SU-DHL-6 (cell line): ENCODE measurements around the gene SH3BGRL2.

Experiments used
- H2AFZ ChIP-seq: fragments of 200-600 bp; sonication (generic); 2 replicates; pipeline ENCODE4 v1.6.1; 2014; ENCODE audit warnings: low read depth, mild to moderate bottlenecking, moderate library complexity, mixed read lengths, antibody characterized with exemption, low read length; ENCODE audit not compliant: severe bottlenecking
- H3F3A ChIP-seq: fragments of 200-600 bp; shearing (Covaris generic); 2 replicates; pipeline ENCODE4 v1.6.0; 2016; ENCODE audit warnings: antibody characterized with exemption, mild to moderate bottlenecking; ENCODE audit not compliant: insufficient read depth
- H3K27ac ChIP-seq: fragments of 200-600 bp; sonication (generic); 2 replicates; pipeline ENCODE4 v1.5.1; 2016; ENCODE audit warnings: low read depth, mild to moderate bottlenecking, low read length, moderate library complexity, mixed read lengths
- H3K27me3 ChIP-seq: fragments of 200-600 bp; sonication (generic), shearing (Covaris generic); 2 replicates; pipeline ENCODE4 v1.6.0; 2014; ENCODE audit warnings: mild to moderate bottlenecking, low read length
- H3K36me3 ChIP-seq: fragments of 200-600 bp; sonication (generic); 2 replicates; pipeline ENCODE4 v1.6.1; 2014; ENCODE audit warnings: mild to moderate bottlenecking, low read length, mixed read lengths
- H3K4me2 ChIP-seq: fragments of 300-600, 200-600 bp; shearing (Covaris generic), sonication (generic); 2 replicates; pipeline ENCODE4 v1.6.0; 2014; ENCODE audit warnings: low read length, low read depth, mild to moderate bottlenecking; ENCODE audit not compliant: poor library complexity, severe bottlenecking
- H3K4me3 ChIP-seq: fragments of 200-600 bp; sonication (generic); 2 replicates; pipeline ENCODE4 v1.5.1; 2014; ENCODE audit warnings: antibody characterized with exemption, low read length, mild to moderate bottlenecking, mixed read lengths; ENCODE audit not compliant: insufficient read depth, poor library complexity, severe bottlenecking
- H3K79me2 ChIP-seq: fragments of 200-600 bp; sonication (generic); 2 replicates; pipeline ENCODE4 v1.6.1; 2014; ENCODE audit warnings: mild to moderate bottlenecking, low read length, moderate library complexity; ENCODE audit not compliant: insufficient read depth
- H3K9ac ChIP-seq: fragments of 200-600 bp; sonication (generic); 2 replicates; pipeline ENCODE4 v1.7.0; 2014; ENCODE audit warnings: mild to moderate bottlenecking, low read length
- H3K9me2 ChIP-seq: fragments of 200-600 bp; sonication (generic); replicated peaks from 2 replicates; pipeline ENCODE4 v1.6.1; 2014; ENCODE audit warnings: low read length; ENCODE audit not compliant: insufficient read depth
- H3K9me3 ChIP-seq: fragments of 200-600 bp; sonication (generic); 2 replicates; pipeline ENCODE4 v1.6.1; 2014; ENCODE audit warnings: low read length, mixed read lengths; ENCODE audit not compliant: insufficient read depth
- H4K20me1 ChIP-seq: fragments of 200-600 bp; sonication (generic); 2 replicates; pipeline ENCODE4 v1.6.1; 2014; ENCODE audit warnings: low read depth, mild to moderate bottlenecking, antibody characterized with exemption, low read length, moderate library complexity, mixed read lengths
- EZH2phosphoT487 ChIP-seq: fragments of 200-600 bp; sonication (generic), shearing (Covaris generic); conservative IDR thresholded peaks from 2 replicates; pipeline ENCODE4 v1.6.1; 2018; ENCODE audit warnings: mild to moderate bottlenecking, antibody characterized with exemption, low read length, moderate library complexity, mixed read lengths
- TF ChIP-seq, protein P1 (sequence below): fragments of 200-600 bp; sonication (generic); IDR thresholded peaks from one replicate; pipeline ENCODE4 v1.5.1; 2017; ENCODE audit warnings: antibody characterized with exemption, mild to moderate bottlenecking, low read length, moderate library complexity; ENCODE audit not compliant: insufficient read depth, poor library complexity, severe bottlenecking

The SH3BGRL2 gene

DNA sequence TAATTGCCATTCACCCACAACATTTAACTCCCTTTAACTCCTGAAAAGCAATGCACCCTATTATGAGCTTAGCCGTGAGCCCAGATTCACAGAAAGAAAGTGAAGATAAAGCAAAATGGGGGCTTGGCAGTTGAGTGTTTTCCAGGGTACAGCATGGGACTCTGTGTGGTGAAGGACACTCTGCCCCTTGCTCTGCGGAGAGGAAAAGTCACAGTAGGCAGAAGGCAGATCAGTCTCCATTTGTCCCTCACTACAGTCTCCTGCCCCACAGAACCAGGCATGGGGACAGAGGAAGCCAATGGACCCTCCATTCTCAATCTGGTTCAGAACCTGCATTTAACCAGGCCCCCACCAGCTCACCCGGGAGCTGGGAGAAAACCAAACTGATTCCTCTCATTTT, 30.8 kb upstream of the SH3BGRL2 start:
- Histone ChIP-seq H3F3A (no peaks in the 10 kb centered on the region), H3K4me2 (no peak overlapping the region), H3K27ac (no peak overlapping the region), H3K9me2 (no peaks in the 10 kb centered on the region), H3K9me3 (no peaks in the 10 kb centered on the region), H3K9ac (no peak overlapping the region), H2AFZ (no peak overlapping the region), H3K4me3 (no peak overlapping the region), H3K79me2 (no peaks in the 10 kb centered on the region), H3K27me3 (no peaks in the 10 kb centered on the region), H3K36me3 (no peaks in the 10 kb centered on the region), H4K20me1 (no peaks in the 10 kb centered on the region)
- TF ChIP-seq EZH2phosphoT487, result no peak
- TF ChIP-seq, protein P1, sequence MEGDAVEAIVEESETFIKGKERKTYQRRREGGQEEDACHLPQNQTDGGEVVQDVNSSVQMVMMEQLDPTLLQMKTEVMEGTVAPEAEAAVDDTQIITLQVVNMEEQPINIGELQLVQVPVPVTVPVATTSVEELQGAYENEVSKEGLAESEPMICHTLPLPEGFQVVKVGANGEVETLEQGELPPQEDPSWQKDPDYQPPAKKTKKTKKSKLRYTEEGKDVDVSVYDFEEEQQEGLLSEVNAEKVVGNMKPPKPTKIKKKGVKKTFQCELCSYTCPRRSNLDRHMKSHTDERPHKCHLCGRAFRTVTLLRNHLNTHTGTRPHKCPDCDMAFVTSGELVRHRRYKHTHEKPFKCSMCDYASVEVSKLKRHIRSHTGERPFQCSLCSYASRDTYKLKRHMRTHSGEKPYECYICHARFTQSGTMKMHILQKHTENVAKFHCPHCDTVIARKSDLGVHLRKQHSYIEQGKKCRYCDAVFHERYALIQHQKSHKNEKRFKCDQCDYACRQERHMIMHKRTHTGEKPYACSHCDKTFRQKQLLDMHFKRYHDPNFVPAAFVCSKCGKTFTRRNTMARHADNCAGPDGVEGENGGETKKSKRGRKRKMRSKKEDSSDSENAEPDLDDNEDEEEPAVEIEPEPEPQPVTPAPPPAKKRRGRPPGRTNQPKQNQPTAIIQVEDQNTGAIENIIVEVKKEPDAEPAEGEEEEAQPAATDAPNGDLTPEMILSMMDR, result no peak

DNA sequence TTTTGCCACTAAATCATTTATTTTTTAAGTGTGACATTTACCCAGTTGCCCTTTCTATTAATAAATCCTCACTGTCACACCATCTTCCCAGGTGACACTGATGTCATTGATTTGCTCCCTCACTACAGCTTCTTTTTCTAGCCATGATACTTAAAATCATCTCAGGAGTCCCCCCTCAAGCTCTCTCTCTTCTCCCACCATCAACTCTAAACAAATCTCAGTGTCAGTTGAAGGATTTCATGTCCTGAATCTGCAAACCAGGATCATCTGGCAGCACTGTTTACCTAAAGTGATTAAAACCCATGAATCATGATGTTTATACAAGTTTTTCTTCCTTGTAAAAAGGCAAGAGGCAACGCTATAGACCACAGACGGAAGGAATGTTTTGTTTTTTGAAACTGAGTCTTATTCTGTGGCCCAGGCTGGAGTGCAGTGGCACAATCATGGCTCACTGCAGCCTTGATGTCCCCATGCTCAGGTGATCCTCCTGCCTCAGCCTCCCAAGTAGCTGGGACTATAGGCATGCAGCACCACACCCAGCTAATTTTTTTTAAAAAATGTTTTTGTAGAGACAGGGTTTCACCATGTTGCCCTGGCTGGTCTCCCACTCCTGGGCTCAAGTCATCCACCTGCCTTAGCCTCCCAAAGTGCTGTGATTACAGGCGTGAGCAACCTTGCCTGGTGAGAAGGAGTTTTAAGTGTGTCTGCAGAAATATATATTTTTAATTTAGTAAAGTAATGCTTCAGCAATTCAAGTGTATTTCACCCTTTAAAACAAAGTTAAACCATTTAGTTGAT, 30.1 kb upstream of the SH3BGRL2 start:
- Histone ChIP-seq H2AFZ (no peak overlapping the region), H3K4me3 (no peak overlapping the region), H3K27me3 (no peaks in the 10 kb centered on the region), H3K9ac (no peak overlapping the region), H3K9me2 (no peaks in the 10 kb centered on the region), H3K27ac (no peak overlapping the region), H3K9me3 (no peaks in the 10 kb centered on the region), H3K36me3 (no peaks in the 10 kb centered on the region), H3K4me2 (no peak overlapping the region), H4K20me1 (no peaks in the 10 kb centered on the region), H3F3A (no peaks in the 10 kb centered on the region), H3K79me2 (no peaks in the 10 kb centered on the region)
- TF ChIP-seq, protein P1, result no peak
- no peak for TF ChIP-seq EZH2phosphoT487

DNA sequence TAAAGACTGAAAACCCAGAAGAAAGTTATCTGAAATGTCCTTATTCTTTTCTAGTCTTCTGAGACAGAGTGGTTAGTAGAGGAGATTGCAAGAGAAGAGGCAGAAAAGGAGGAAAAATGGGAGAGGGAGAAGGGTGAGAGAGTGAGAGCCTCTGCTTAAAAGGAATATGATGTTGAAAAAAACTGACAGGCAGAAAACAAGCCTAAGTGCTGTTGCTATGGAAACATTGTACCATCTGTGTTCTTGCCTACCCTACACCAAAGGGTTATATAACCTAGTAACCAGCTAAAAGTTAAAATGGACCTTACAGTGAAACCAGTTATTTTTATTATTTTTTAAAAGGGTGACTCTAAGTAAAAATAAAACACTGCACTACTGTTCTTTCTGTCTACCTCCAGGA, 28.3 kb upstream of the SH3BGRL2 start:
- H4K20me1 ChIP-seq, result no peaks in the 10 kb centered on the region
- no peaks in the 10 kb centered on the region for H3K36me3 ChIP-seq
- no peaks in the 10 kb centered on the region for H3K27me3 ChIP-seq
- H3K27ac ChIP-seq, result no peak overlapping the region
- H3K9me3 ChIP-seq, result no peaks in the 10 kb centered on the region
- no peaks in the 10 kb centered on the region for H3K79me2 ChIP-seq
- H3K4me2 ChIP-seq, result no peak overlapping the region
- H3K9ac ChIP-seq, result no peak overlapping the region
- no peaks in the 10 kb centered on the region for H3F3A ChIP-seq
- H3K4me3 ChIP-seq, result no peak overlapping the region
- no peak for TF ChIP-seq EZH2phosphoT487
- TF ChIP-seq, protein P1, result no peak
- H2AFZ ChIP-seq, result no peak overlapping the region
- H3K9me2 ChIP-seq, result no peaks in the 10 kb centered on the region
